ENCODE measurements around the gene PHACTR3. TPM values are rescaled to one million over a fixed set of nuclear protein-coding genes. Genes with fewer than 3 reads are reported as not detected.

Gene PHACTR3
- polyA plus RNA-seq, 2 of the 4 experiments (the other 2 are of a cell fraction): not detected

- no peak for DNase-seq (ENCODE audit: low read depth in 1 of 2, low spot score in 1 of 2)
- no peak overlapping the region for H3K4me3 ChIP-seq
- H3K4me1 ChIP-seq: no peaks in the 10 kb centered on the region
- H3K27ac ChIP-seq: no peak overlapping the region
- TF ChIP-seq, protein P1, sequence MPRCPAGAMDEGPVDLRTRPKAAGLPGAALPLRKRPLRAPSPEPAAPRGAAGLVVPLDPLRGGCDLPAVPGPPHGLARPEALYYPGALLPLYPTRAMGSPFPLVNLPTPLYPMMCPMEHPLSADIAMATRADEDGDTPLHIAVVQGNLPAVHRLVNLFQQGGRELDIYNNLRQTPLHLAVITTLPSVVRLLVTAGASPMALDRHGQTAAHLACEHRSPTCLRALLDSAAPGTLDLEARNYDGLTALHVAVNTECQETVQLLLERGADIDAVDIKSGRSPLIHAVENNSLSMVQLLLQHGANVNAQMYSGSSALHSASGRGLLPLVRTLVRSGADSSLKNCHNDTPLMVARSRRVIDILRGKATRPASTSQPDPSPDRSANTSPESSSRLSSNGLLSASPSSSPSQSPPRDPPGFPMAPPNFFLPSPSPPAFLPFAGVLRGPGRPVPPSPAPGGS (IDR thresholded peaks at IDR 0.05): no peak
- TF ChIP-seq KDM5A (IDR thresholded peaks at IDR 0.05) (no peak), RARB (CRISPR knock-in tag; IDR thresholded peaks at IDR 0.05) (no peak), ESRRA (IDR thresholded peaks at IDR 0.05; ENCODE audit: borderline replicate concordance, low read length) (no peak), CHD2 (IDR thresholded peaks at IDR 0.05; ENCODE audit: low read length, partially characterized antibody) (no peak), ELK1 (IDR thresholded peaks at IDR 0.05; ENCODE audit: low read depth, low read length) (no peak)
- ATAC-seq: no peak
- no peaks in the 10 kb centered on the region for H3K9me3 ChIP-seq
- ChIA-PET CTCF (interaction anchor here (0.9 to 3.3 kb wide), 2 partner anchors 11 to 15 kb away, joined by 3 to 10 read pairs; no protein-coding TSS in a partner anchor), POLR2A (no interaction called here)
- no peak for FAIRE-seq
- H3K4me2 ChIP-seq: no peak overlapping the region
- 40% methylated on average over 7 of the region's 8 CpGs for WGBS (ENCODE audit: missing lambda C conversion rate)
Measured at GRCh38 chr20:59776059-59776603, 171.8 kb downstream of the PHACTR3 start.

DNA sequence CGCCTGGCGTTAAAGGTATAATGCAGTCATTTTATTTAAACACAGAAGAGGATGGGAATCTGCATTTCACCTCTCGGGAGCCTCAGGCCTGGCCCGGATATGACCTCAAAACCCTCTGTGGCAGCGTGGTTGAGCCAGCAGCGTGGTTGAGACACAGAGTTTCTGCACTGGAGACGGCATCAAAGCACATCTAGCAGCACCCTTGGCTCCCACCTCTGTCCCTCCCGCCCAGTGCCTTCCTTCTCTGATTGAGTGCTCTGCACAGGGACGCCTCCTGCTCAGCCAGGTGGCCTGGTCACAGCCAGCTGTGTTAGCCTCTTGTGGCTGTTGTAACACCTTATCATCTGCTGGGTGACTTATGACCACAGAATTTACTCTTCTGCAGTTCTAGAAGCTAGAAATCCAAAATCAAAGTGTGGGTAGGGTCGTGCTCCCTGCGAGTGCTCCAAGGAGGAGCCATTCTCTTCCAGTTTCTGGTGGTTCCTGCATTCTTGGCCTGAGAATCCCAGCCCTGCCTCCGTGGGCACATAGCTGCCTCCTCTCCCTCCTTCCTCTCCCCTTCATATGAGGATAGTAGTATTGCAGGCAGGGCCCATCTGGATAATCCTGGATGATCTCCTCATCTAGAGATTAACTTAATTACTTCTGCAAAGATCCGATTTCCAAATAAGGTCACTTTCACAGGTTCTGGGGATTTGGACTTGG lies 172.4 kb downstream of the PHACTR3 start:
- H3K4me1 ChIP-seq: no peaks in the 10 kb centered on the region
- CTCF ChIA-PET: interaction anchor here (0.7 to 3.3 kb wide), 4 partner anchors 9 to 30 kb away, joined by 3 to 10 read pairs (median 4); no protein-coding TSS in a partner anchor
- TF ChIP-seq KDM1A (IDR thresholded peaks at IDR 0.05; ENCODE audit: low read depth) (no peak), KDM5A (IDR thresholded peaks at IDR 0.05) (no peak), ESRRA (IDR thresholded peaks at IDR 0.05; ENCODE audit: borderline replicate concordance, low read length) (no peak), EHMT2 (IDR thresholded peaks at IDR 0.05; ENCODE audit: low read depth) (no peak), CTCF (IDR thresholded peaks at IDR 0.05) (no peak), PBX3 (IDR thresholded peaks at IDR 0.05) (no peak), CHD4 (IDR thresholded peaks at IDR 0.05; ENCODE audit: borderline replicate concordance) (no peak), HOXB13 (CRISPR knock-in tag; IDR thresholded peaks at IDR 0.05; ENCODE audit: low read depth) (no peak), SREBF2 (IDR thresholded peaks at IDR 0.05) (no peak), MAZ (IDR thresholded peaks at IDR 0.05; ENCODE audit: borderline replicate concordance, low read depth, low read length) (no peak)
- TF ChIP-seq, protein P2, sequence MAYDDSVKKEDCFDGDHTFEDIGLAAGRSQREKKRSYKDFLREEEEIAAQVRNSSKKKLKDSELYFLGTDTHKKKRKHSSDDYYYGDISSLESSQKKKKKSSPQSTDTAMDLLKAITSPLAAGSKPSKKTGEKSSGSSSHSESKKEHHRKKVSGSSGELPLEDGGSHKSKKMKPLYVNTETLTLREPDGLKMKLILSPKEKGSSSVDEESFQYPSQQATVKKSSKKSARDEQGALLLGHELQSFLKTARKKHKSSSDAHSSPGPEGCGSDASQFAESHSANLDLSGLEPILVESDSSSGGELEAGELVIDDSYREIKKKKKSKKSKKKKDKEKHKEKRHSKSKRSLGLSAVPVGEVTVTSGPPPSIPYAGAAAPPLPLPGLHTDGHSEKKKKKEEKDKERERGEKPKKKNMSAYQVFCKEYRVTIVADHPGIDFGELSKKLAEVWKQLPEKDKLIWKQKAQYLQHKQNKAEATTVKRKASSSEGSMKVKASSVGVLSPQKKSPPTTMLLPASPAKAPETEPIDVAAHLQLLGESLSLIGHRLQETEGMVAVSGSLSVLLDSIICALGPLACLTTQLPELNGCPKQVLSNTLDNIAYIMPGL (CRISPR knock-in tag; IDR thresholded peaks at IDR 0.05; ENCODE audit: borderline replicate concordance): no peak
- POLR2A ChIA-PET: no interaction called here
- ATAC-seq (no peak), DNase-seq (ENCODE audit: low read depth in 1 of 2, low spot score in 1 of 2) (no peak), FAIRE-seq (no peak)
- H3K4me2 ChIP-seq: no peak overlapping the region
- H3K27ac ChIP-seq: no peak overlapping the region
- no peak overlapping the region for H3K4me3 ChIP-seq
- H3K9me3 ChIP-seq: no peaks in the 10 kb centered on the region
- 24% methylated on average over 13 of the region's 13 CpGs for WGBS (ENCODE audit: missing lambda C conversion rate)

Measured in A549 (cell line).